ENCODE measurements around the gene AHR. TPM values are rescaled to one million over a fixed set of nuclear protein-coding genes. Genes with fewer than 3 reads are reported as not detected.
A peak's percentile ranks its signal among the peaks of the same experiment; 100 is the strongest.
"Not testable (repeated sequence)": the region's sequence is repeated elsewhere in the genome, so short reads cannot be mapped to it uniquely, and the experiment has no call there.

AHR gene
- total RNA-seq, 4 donors from 2014 or later: 12.0 to 13.6 (median 13.1) TPM

DNA sequence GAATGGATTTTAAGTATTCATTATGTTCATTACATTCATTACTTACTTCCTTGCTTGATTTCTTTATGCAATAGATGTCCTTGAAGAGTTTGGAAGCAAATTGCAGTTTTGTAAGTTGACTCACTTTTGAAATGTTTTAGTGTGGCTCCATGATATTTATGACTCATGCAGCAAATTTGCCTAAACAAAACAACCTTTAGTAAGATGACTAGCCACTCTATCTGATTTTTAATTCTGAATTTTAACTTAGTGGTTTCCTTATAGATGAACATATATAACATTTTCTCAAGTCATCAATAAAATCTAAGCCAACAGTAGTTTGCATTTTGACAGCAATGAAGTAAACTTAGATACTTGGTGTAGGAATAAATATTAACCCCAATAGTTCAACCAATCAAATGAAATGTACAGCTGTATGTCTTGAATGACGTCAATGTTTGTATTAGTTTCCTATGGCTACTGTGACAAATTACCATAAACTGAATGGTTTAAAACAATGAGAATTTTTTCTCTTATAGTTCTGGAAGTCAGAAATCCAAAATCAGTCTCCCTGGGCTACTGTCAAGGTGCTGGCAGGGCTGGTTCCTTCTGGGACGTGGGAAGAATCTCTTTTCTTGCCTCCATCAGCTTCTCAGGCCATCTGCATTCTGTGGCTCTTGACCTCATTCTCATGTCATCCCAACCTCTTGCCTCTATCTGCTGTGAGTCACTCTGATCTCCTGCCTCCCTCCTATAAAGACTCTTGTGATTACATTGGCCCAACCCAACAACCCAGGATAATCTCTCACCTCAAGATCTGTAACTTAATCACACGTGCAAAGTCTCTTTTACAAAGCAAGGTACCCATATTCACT is 73.4 kb downstream of the AHR start:
- TF ChIP-seq POLR2A (IDR thresholded peaks at IDR 0.05): no peak
- TF ChIP-seq, protein P1, sequence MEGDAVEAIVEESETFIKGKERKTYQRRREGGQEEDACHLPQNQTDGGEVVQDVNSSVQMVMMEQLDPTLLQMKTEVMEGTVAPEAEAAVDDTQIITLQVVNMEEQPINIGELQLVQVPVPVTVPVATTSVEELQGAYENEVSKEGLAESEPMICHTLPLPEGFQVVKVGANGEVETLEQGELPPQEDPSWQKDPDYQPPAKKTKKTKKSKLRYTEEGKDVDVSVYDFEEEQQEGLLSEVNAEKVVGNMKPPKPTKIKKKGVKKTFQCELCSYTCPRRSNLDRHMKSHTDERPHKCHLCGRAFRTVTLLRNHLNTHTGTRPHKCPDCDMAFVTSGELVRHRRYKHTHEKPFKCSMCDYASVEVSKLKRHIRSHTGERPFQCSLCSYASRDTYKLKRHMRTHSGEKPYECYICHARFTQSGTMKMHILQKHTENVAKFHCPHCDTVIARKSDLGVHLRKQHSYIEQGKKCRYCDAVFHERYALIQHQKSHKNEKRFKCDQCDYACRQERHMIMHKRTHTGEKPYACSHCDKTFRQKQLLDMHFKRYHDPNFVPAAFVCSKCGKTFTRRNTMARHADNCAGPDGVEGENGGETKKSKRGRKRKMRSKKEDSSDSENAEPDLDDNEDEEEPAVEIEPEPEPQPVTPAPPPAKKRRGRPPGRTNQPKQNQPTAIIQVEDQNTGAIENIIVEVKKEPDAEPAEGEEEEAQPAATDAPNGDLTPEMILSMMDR (IDR thresholded peaks at IDR 0.05 in 4 of 5, conservative IDR thresholded peaks at IDR 0.05 in 1 of 5): no peak
- no peaks in the 10 kb centered on the region for H3K36me3 ChIP-seq
- H3K27me3 ChIP-seq: no peaks in the 10 kb centered on the region
- H3K4me1 ChIP-seq: no peaks in the 10 kb centered on the region
- in situ Hi-C loops (cut with MboI; ENCODE audit: low sequenced_read_pairs in 4 of 4): no loop called here
- no peak overlapping the region for H3K27ac ChIP-seq
- no peak overlapping the region for H3K4me3 ChIP-seq
- DNase-seq (no peak), ATAC-seq (peak in 1 of 2 donors; percentile 33)
- intact Hi-C loops (cut with DNase I; ENCODE audit: low total_unique reads): no loop called here
- H3K9me3 ChIP-seq: no peaks in the 10 kb centered on the region

DNA sequence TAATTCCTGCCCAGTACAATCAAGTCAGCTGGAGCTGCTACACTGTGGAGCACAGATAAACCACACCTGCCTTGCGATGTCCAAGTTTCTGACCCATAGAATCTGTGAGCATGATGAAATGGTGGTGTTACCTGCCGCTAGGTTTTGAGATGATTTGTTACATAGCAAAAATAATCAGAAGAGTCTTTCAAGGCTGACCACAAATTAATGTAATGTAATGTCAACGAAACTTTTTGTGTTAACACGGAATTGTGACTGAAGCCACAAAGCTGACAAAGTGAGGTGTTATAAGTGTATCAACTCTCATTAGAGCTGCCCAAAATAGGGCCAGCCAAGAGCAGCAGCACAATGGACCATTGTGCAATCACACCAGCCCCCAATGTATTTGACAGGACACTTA is 75.7 kb downstream of the AHR start:
- Histone ChIP-seq H3K27me3 (no peaks in the 10 kb centered on the region), H3K4me1 (no peaks in the 10 kb centered on the region), H3K36me3 (no peaks in the 10 kb centered on the region), H3K4me3 (no peak overlapping the region), H3K27ac (no peak overlapping the region), H3K9me3 (no peaks in the 10 kb centered on the region)
- TF ChIP-seq POLR2A (IDR thresholded peaks at IDR 0.05): no peak
- in situ Hi-C loops (cut with MboI; ENCODE audit: low sequenced_read_pairs in 4 of 4) (no loop called here), intact Hi-C loops (cut with DNase I; ENCODE audit: low total_unique reads) (no loop called here)
- ATAC-seq (no peak), DNase-seq (no peak)

DNA sequence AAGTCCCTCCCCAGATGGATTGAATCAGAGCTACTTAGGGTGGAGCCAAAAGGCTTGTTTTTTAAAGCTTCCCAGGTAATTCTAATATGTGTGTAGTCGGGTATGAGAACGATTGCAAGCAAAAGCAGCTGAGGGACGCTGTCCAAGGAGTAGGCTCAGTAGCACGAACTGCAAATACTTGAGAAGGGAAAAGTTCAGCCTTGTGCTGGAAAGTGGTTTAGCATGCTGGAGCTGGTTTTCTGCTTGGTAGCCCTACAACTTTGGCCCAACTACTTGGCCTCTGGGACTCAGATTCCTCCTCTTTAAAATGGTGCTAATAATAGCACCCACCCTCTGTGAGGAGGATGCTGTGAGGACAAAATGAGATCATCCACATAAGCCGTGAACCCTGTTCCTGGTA is 76.2 kb downstream of the AHR start:
- TF ChIP-seq, protein P1 (IDR thresholded peaks at IDR 0.05 in 4 of 5, conservative IDR thresholded peaks at IDR 0.05 in 1 of 5): no peak
- no peak for TF ChIP-seq POLR2A (IDR thresholded peaks at IDR 0.05)
- H3K4me3 ChIP-seq: no peak overlapping the region
- ATAC-seq: no peak
- intact Hi-C loops (cut with DNase I; ENCODE audit: low total_unique reads) (no loop called here), in situ Hi-C loops (cut with MboI; ENCODE audit: low sequenced_read_pairs in 4 of 4) (no loop called here)
- H3K27ac ChIP-seq: no peak overlapping the region
- H3K27me3 ChIP-seq: no peaks in the 10 kb centered on the region
- H3K4me1 ChIP-seq: no peaks in the 10 kb centered on the region
- no peak for DNase-seq
- no peaks in the 10 kb centered on the region for H3K36me3 ChIP-seq
- H3K9me3 ChIP-seq: no peaks in the 10 kb centered on the region

DNA sequence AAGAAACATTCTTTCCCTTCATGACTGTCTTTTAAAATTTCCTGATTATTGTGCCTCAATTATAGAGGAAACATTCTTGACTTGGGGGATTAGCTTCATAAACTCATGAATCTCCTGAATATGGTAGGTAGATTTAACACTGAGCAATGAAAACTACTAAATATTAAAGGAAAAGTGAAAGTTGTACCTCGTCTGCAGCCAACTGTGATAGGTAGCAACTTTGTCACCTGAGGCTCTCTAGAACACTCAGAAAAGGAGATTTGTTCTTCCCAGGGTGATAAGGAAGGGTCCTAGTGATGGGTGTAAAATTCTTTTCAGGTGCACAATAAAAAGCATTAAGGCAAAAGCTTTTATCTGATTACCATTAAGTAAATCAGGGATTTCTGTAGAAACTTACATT is 78.1 kb downstream of the AHR start:
- no peak for ATAC-seq
- in situ Hi-C loops (cut with MboI; ENCODE audit: low sequenced_read_pairs in 4 of 4) (no loop called here), intact Hi-C loops (cut with DNase I; ENCODE audit: low total_unique reads) (no loop called here)
- H3K27ac ChIP-seq: no peak overlapping the region
- H3K27me3 ChIP-seq: no peaks in the 10 kb centered on the region
- H3K36me3 ChIP-seq: no peaks in the 10 kb centered on the region
- no peak overlapping the region for H3K4me3 ChIP-seq
- TF ChIP-seq, protein P1 (IDR thresholded peaks at IDR 0.05 in 4 of 5, conservative IDR thresholded peaks at IDR 0.05 in 1 of 5): no peak
- TF ChIP-seq POLR2A (IDR thresholded peaks at IDR 0.05): no peak
- no peak for DNase-seq
- no peaks in the 10 kb centered on the region for H3K4me1 ChIP-seq
- no peaks in the 10 kb centered on the region for H3K9me3 ChIP-seq

DNA sequence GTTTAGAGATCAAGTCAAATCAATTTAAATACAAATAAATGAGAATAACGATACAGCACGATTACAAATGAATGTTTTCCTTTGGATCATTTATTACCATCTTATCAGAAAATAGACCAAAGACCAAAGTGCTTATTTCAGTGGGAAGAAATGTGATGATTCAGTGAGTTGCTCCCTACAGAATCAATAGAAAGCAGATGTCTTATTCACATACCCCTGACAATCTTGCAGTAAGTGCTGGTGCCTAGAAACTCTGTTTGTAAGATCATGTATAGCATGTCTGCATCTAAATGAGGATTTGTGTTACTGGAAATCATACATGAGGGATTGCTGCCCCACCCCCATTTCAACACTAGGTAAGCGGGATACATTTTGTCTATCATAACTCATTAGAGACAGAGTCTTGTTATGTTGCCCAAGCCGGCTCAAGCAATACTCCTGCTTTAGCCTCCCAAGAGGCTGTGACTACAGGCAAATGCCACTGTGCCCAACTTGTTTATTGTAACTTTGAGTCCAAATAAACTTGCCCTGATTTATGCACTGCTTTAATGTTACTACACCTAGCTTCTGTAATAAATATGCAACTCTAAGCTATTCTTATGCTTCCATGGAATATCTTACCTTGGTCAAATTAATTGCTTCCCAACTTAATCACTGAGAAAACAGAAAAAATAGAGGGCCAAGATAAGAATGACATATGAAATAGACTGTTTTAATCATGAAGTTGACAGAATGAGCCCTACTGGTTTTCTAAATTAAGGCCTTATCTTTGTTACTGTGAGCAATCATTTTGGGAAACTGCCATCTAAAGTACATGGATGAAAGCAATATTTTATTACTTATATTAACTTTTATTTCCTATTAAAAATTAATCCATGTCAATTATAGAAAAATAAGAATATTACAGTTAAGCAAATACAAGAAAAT is 82.5 kb downstream of the AHR start:
- Histone ChIP-seq H3K9me3 (no peaks in the 10 kb centered on the region), H3K4me3 (no peak overlapping the region), H3K4me1 (no peaks in the 10 kb centered on the region), H3K36me3 (no peaks in the 10 kb centered on the region), H3K27me3 (no peaks in the 10 kb centered on the region), H3K27ac (no peak overlapping the region)
- in situ Hi-C loops (cut with MboI; ENCODE audit: low sequenced_read_pairs in 4 of 4) (no loop called here), intact Hi-C loops (cut with DNase I; ENCODE audit: low total_unique reads) (no loop called here)
- DNase-seq (no peak), ATAC-seq (no peak)
- TF ChIP-seq, protein P1 (IDR thresholded peaks at IDR 0.05 in 4 of 5, conservative IDR thresholded peaks at IDR 0.05 in 1 of 5): no peak
- no peak for TF ChIP-seq POLR2A (IDR thresholded peaks at IDR 0.05)

DNA sequence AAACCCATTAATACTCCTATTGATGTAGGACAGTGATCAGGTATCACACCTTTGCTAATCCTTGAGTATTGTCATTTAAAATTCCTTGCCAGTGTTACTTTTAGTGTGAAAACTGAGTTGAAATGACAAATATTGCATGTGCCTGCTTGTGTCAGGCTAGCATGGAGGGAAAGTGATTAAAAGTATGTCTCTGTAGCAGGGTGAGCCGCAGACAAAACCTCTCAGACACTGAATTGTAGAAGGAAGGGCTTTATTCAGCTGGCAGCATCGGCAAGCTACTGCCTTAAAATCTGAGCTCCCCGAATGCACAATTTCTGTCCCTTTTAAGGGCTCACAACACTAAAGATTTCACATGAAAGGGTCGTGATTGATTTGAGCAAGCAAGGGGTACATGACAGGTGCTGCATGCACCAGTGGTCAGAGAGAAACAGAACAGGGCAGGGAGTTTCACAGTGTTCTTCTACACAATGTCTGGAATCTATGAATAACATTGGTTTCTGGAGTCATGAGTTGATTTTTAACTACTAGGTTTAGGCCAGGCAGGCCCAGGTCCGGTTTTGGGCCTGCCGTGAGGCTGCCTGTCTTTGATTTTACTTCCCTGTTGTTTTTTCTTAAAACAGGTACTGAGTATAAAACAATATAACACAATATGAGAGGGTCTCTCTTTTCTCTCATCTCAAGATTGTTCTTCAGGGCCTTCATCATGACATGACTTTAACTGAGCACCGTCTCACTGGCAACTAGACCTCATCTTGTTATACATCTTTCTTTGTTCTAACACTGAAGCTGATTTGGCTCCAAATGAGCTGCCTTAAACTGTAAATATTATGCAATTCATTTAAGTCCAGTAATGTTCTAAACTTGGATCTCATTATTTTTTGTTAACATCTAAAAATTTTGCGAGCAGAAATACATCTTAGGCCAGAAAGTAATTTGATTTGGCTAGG is 84.2 kb downstream of the AHR start:
- H3K27ac ChIP-seq; in situ Hi-C loops (cut with MboI; ENCODE audit: low sequenced_read_pairs in 4 of 4); DNase-seq; H3K36me3 ChIP-seq; ATAC-seq; intact Hi-C loops (cut with DNase I; ENCODE audit: low total_unique reads); H3K4me1 ChIP-seq; H3K9me3 ChIP-seq; H3K27me3 ChIP-seq; H3K4me3 ChIP-seq: not testable (repeated sequence)

Data from gastrocnemius medialis (tissue), 4 donors.